K562 (cell line): Measurements from ENCODE around the gene SLC25A45. TPM values are rescaled to one million over a fixed set of nuclear protein-coding genes. Genes with fewer than 3 reads are reported as not detected.
A peak's percentile ranks its signal among the peaks of the same experiment; 100 is the strongest.

Source experiments
- FOXK1 ChIP-seq: sonication (generic); formaldehyde crosslinking; IDR thresholded peaks from 2 replicates; pipeline ENCODE4 v1.8.0; 2022; ENCODE audit warnings: missing genetic modification reagents, mild to moderate bottlenecking, borderline replicate concordance
- GTF2E2 ChIP-seq: fragments of 200-800 bp; sonication (Bioruptor generic); IDR thresholded peaks from 2 replicates; pipeline ENCODE4 v1.6.1; 2016; ENCODE audit warnings: missing genetic modification characterization, missing compliant biosample characterization
- PHF8 ChIP-seq: fragments of 200-600 bp; sonication (generic); IDR thresholded peaks from 2 replicates; pipeline ENCODE4 v1.6.1; 2012; ENCODE audit warnings: mixed run types, mild to moderate bottlenecking, inconsistent platforms, low read length, moderate library complexity, borderline replicate concordance
- POLR2A ChIP-seq: fragments of 450-650 bp; conservative IDR thresholded peaks from 2 replicates; pipeline ENCODE4 v1.6.1; 2016
- PRMT5 ChIP-seq: sonication (generic); formaldehyde crosslinking; IDR thresholded peaks from 2 replicates; pipeline ENCODE4 v1.5.0; 2020; ENCODE audit warnings: missing genetic modification reagents
- XRCC5 ChIP-seq: fragments of 200-400 bp; formaldehyde crosslinking; IDR thresholded peaks from 2 replicates; pipeline ENCODE4 v1.6.1; 2017; ENCODE audit warnings: low read depth, mild to moderate bottlenecking, low read length
- ZC3H8 ChIP-seq: fragments of 450-650 bp; IDR thresholded peaks from 2 replicates; pipeline ENCODE4 v1.6.1; 2017
- polyA plus RNA-seq, 8 experiments: library from polyadenylated mRNA; depleted of rRNA in 4 of 8; stranded (reverse) in 5 of 8; unstranded in 3 of 8; fragments of >200 nt; fragmentation: Nextera tagmentation in 2 of 8; fragmentation: Illumina TruSeq in 1 of 8; extraction: Ambion mirVana in 2 of 8; extraction: Trizol in 1 of 8; gene quantifications; 2 replicates each; pipeline versions ENCODE4 v1.2.1 to v1.2.3, GENCODE V29; 2011 to 2014; ENCODE audit warnings: inconsistent platforms in 1 of 8, missing spikeins in 1 of 8
- total RNA-seq, 7 experiments: library from RNA; depleted of rRNA in 6 of 7; stranded (reverse); fragments of >200 nt in 6 of 7; fragmentation: Illumina TruSeq in 2 of 7; extraction: Trizol in 2 of 7; gene quantifications; 2 replicates each; pipeline versions ENCODE4 v1.2.1 to v1.2.3, GENCODE V29; 2011 to 2021; ENCODE audit warnings: low replicate concordance in 1 of 7
- TF ChIP-seq, protein P1 (sequence below), 2 experiments: fragments of 450-650 bp; formaldehyde crosslinking in 1 of 2; IDR thresholded peaks; 2 replicates each; pipeline versions ENCODE4 v1.4.0 to v1.6.1; 2014 to 2020; ENCODE audit warnings: mild to moderate bottlenecking in 2 of 2, borderline replicate concordance in 1 of 2, low read depth in 1 of 2
- TF ChIP-seq, protein P2 (sequence below): fragments of 250-450 bp; sonication (Bioruptor Pico); IDR thresholded peaks from 2 replicates; pipeline ENCODE4 v1.4.0; 2020; ENCODE audit warnings: mild to moderate bottlenecking, moderate library complexity, borderline replicate concordance
- TF ChIP-seq, protein P3 (sequence below): sonication (generic); formaldehyde crosslinking; IDR thresholded peaks from 2 replicates; pipeline ENCODE4 v1.8.0; 2022; ENCODE audit warnings: missing genetic modification reagents, mild to moderate bottlenecking, moderate library complexity, borderline replicate concordance
- TF ChIP-seq, protein P4 (sequence below): fragments of 250-450 bp; sonication (Bioruptor Pico); IDR thresholded peaks from 2 replicates; pipeline ENCODE4 v1.4.0; 2020; ENCODE audit warnings: mild to moderate bottlenecking, moderate library complexity

Gene SLC25A45
- total and polyA plus RNA-seq, 9 of the 15 experiments (the other 6 are each of a cell fraction or from before 2014, with no cell fraction given): 0.15 to 2.3 (median 0.68) TPM

DNA sequence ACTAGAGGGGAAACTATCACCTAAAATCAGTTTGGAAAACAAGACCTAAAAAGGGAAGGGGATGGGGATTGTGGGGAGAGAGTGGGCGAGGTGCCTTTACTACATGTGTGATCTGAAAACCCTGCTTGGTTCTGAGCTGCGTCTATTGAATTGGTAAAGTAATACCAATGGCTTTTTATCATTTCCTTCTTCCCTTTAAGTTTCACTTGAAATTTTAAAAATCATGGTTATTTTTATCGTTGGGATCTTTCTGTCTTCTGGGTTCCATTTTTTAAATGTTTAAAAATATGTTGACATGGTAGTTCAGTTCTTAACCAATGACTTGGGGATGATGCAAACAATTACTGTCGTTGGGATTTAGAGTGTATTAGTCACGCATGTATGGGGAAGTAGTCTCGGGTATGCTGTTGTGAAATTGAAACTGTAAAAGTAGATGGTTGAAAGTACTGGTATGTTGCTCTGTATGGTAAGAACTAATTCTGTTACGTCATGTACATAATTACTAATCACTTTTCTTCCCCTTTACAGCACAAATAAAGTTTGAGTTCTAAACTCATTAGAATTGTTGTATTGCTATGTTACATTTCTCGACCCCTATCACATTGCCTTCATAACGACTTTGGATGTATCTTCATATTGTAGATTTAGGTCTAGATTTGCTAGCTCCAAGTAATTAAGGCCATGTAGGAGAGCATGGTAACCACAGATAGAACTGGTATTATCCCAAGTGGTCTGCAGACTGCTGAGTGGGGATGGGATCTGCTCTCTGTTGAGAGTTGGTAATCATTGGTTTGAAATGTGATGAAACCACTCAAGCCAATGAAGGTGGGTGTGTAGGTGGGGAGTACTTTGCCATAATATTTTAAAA lies 43.8 kb upstream of the SLC25A45 start (continued):
- TF ChIP-seq, protein P1, sequence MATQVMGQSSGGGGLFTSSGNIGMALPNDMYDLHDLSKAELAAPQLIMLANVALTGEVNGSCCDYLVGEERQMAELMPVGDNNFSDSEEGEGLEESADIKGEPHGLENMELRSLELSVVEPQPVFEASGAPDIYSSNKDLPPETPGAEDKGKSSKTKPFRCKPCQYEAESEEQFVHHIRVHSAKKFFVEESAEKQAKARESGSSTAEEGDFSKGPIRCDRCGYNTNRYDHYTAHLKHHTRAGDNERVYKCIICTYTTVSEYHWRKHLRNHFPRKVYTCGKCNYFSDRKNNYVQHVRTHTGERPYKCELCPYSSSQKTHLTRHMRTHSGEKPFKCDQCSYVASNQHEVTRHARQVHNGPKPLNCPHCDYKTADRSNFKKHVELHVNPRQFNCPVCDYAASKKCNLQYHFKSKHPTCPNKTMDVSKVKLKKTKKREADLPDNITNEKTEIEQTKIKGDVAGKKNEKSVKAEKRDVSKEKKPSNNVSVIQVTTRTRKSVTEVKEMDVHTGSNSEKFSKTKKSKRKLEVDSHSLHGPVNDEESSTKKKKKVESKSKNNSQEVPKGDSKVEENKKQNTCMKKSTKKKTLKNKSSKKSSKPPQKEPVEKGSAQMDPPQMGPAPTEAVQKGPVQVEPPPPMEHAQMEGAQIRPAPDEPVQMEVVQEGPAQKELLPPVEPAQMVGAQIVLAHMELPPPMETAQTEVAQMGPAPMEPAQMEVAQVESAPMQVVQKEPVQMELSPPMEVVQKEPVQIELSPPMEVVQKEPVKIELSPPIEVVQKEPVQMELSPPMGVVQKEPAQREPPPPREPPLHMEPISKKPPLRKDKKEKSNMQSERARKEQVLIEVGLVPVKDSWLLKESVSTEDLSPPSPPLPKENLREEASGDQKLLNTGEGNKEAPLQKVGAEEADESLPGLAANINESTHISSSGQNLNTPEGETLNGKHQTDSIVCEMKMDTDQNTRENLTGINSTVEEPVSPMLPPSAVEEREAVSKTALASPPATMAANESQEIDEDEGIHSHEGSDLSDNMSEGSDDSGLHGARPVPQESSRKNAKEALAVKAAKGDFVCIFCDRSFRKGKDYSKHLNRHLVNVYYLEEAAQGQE (IDR thresholded peaks at IDR 0.05; ENCODE audit: borderline replicate concordance): no peak; the same call in 1 of the 2 replicates
- TF ChIP-seq, protein P1 (CRISPR knock-in tag; IDR thresholded peaks at IDR 0.05; ENCODE audit: low read depth): no peak
- TF ChIP-seq FOXK1 (CRISPR knock-in tag) (no peak), GTF2E2 (tag) (0 out of 2 replicates have a peak, but pooled peaks have one; percentile 5), PRMT5 (CRISPR knock-in tag) (no peak), POLR2A (peak; percentile 65), PHF8 (no peak), ZC3H8 (no peak), XRCC5 (no peak)
- TF ChIP-seq, protein P2, sequence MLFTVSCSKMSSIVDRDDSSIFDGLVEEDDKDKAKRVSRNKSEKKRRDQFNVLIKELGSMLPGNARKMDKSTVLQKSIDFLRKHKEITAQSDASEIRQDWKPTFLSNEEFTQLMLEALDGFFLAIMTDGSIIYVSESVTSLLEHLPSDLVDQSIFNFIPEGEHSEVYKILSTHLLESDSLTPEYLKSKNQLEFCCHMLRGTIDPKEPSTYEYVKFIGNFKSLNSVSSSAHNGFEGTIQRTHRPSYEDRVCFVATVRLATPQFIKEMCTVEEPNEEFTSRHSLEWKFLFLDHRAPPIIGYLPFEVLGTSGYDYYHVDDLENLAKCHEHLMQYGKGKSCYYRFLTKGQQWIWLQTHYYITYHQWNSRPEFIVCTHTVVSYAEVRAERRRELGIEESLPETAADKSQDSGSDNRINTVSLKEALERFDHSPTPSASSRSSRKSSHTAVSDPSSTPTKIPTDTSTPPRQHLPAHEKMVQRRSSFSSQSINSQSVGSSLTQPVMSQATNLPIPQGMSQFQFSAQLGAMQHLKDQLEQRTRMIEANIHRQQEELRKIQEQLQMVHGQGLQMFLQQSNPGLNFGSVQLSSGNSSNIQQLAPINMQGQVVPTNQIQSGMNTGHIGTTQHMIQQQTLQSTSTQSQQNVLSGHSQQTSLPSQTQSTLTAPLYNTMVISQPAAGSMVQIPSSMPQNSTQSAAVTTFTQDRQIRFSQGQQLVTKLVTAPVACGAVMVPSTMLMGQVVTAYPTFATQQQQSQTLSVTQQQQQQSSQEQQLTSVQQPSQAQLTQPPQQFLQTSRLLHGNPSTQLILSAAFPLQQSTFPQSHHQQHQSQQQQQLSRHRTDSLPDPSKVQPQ (CRISPR knock-in tag): no peak
- TF ChIP-seq, protein P3, sequence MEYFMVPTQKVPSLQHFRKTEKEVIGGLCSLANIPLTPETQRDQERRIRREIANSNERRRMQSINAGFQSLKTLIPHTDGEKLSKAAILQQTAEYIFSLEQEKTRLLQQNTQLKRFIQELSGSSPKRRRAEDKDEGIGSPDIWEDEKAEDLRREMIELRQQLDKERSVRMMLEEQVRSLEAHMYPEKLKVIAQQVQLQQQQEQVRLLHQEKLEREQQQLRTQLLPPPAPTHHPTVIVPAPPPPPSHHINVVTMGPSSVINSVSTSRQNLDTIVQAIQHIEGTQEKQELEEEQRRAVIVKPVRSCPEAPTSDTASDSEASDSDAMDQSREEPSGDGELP (CRISPR knock-in tag): no peak; the same call in 1 of the 2 replicates
- TF ChIP-seq, protein P4, sequence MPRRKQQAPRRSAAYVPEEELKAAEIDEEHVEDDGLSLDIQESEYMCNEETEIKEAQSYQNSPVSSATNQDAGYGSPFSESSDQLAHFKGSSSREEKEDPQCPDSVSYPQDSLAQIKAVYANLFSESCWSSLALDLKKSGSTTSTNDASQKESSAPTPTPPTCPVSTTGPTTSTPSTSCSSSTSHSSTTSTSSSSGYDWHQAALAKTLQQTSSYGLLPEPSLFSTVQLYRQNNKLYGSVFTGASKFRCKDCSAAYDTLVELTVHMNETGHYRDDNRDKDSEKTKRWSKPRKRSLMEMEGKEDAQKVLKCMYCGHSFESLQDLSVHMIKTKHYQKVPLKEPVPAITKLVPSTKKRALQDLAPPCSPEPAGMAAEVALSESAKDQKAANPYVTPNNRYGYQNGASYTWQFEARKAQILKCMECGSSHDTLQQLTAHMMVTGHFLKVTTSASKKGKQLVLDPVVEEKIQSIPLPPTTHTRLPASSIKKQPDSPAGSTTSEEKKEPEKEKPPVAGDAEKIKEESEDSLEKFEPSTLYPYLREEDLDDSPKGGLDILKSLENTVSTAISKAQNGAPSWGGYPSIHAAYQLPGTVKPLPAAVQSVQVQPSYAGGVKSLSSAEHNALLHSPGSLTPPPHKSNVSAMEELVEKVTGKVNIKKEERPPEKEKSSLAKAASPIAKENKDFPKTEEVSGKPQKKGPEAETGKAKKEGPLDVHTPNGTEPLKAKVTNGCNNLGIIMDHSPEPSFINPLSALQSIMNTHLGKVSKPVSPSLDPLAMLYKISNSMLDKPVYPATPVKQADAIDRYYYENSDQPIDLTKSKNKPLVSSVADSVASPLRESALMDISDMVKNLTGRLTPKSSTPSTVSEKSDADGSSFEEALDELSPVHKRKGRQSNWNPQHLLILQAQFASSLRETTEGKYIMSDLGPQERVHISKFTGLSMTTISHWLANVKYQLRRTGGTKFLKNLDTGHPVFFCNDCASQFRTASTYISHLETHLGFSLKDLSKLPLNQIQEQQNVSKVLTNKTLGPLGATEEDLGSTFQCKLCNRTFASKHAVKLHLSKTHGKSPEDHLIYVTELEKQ: no peak
